T-cell (primary cell): ENCODE results near the gene RAB11A. TPM values are rescaled to one million over a fixed set of nuclear protein-coding genes. Genes with fewer than 3 reads are reported as not detected.

ENCODE experiments used
- ATAC-seq, 4 experiments: fragments of 200-7000 bp in 3 of 4; fragments of 150-1000 bp in 1 of 4; cut with Tn5 transposase; replicated peaks in 1 of 4; 1 replicate in 3 of 4; 2 replicates in 1 of 4; pipeline ENCODE4 v1.10.0; 2021; ENCODE audit warnings: moderate library complexity in 3 of 4, mild to moderate bottlenecking in 2 of 4, moderate number of reproducible peaks in 1 of 4
- CTCF ChIA-PET, 2 donors: fragments of 300-600 bp; sonication (Branson Sonifier 250); formaldehyde crosslinking; loops; one replicate each; lab custom pipeline; 2022; ENCODE audit warnings: antibody characterized with exemption in 2 of 2; lab: Charles Lee
- POLR2A ChIA-PET, 2 donors: fragments of 300-600 bp; sonication (Branson Sonifier 250); formaldehyde crosslinking; loops; one replicate each; lab custom pipeline; 2022; ENCODE audit warnings: antibody characterized with exemption in 2 of 2; lab: Charles Lee
- DNase-seq, 35 experiments: peaks; one replicate each; pipeline versions ENCODE4 v3.0.0 to v3.0.0-alpha.2; 2013 to 2023
- H3K27ac ChIP-seq: one replicate; pipeline ENCODE4 v1.5.1; 2013; ENCODE audit warnings: low read length
- H3K27me3 ChIP-seq, 2 experiments: replicated peaks in 1 of 2; 1 replicate in 1 of 2; 2 replicates in 1 of 2; pipeline versions ENCODE4 v1.6.1 to v1.7.0; 2013; ENCODE audit warnings: low read length in 1 of 2, mixed read lengths in 1 of 2; ENCODE audit not compliant: control insufficient read depth in 2 of 2, insufficient read depth in 2 of 2; ENCODE audit errors: extremely low read depth in 1 of 2
- H3K36me3 ChIP-seq, 2 donors: 1 replicate in 1 of 2; 2 replicates in 1 of 2; pipeline versions ENCODE4 v1.6.1 to v1.7.0; 2013; ENCODE audit warnings: low read length in 1 of 2; ENCODE audit not compliant: control insufficient read depth in 2 of 2, insufficient read depth in 1 of 2; ENCODE audit errors: extremely low read depth in 1 of 2
- H3K4me1 ChIP-seq, 2 experiments: 1 replicate in 1 of 2; 2 replicates in 1 of 2; pipeline versions ENCODE4 v1.6.1 to v1.7.0; 2013; ENCODE audit warnings: low read length in 2 of 2, mixed read lengths in 1 of 2; ENCODE audit not compliant: insufficient read depth in 2 of 2, control insufficient read depth in 1 of 2; ENCODE audit errors: extremely low read depth in 1 of 2
- H3K4me3 ChIP-seq, 2 donors: 1 replicate in 1 of 2; 2 replicates in 1 of 2; pipeline versions ENCODE4 v1.5.1 to v1.7.0; 2013; ENCODE audit warnings: mild to moderate bottlenecking in 2 of 2, low read length in 1 of 2, moderate library complexity in 1 of 2; ENCODE audit not compliant: control insufficient read depth in 1 of 2; ENCODE audit errors: extremely low read depth in 1 of 2
- H3K9me3 ChIP-seq: 2 replicates; pipeline ENCODE4 v1.7.0; 2013
- H3K27ac Mint-ChIP-seq, 2 donors: one replicate each; pipeline ENCODE4 v1.8.0; 2020 to 2021; ENCODE audit warnings: mild to moderate bottlenecking in 2 of 2, mixed read lengths in 2 of 2
- H3K27me3 Mint-ChIP-seq, 2 donors: one replicate each; pipeline ENCODE4 v1.8.0; 2021 to 2022; ENCODE audit warnings: mixed read lengths in 2 of 2
- H3K36me3 Mint-ChIP-seq: one replicate; pipeline ENCODE4 v1.8.0; 2021; ENCODE audit warnings: mixed read lengths
- H3K4me1 Mint-ChIP-seq, 3 donors: one replicate each; pipeline ENCODE4 v1.8.0; 2020 to 2022; ENCODE audit warnings: mixed read lengths in 3 of 3, mild to moderate bottlenecking in 1 of 3
- H3K4me3 Mint-ChIP-seq, 3 donors: one replicate each; pipeline ENCODE4 v1.8.0; 2020 to 2022; ENCODE audit warnings: mild to moderate bottlenecking in 3 of 3, mixed read lengths in 3 of 3, moderate library complexity in 3 of 3
- H3K9me3 Mint-ChIP-seq, 3 donors: one replicate each; pipeline ENCODE4 v1.8.0; 2020 to 2022; ENCODE audit warnings: mixed read lengths in 3 of 3
- WGBS: methylation state at CpG from one replicate; pipeline ENCODE4 v1.1.5; 2013; ENCODE audit warnings: missing lambda C conversion rate; ENCODE audit not compliant: insufficient coverage; 5-methylcytosine and 5-hydroxymethylcytosine counted together
- total RNA-seq, 35 experiments: library from RNA in 6 of 35; stranded (reverse) in 6 of 35; fragments of 120-200 nt in 1 of 35; gene quantifications; one replicate each; pipeline versions ENCODE4 v1.2.1 to v1.2.4 and lab custom pipeline; 2013 to 2026

Gene RAB11A
- total RNA-seq, 5 donors from 2014 or later (not counting 1 experiment from before 2014, with no cell fraction given), result 82.4 to 103 (median 97.5) TPM

DNA sequence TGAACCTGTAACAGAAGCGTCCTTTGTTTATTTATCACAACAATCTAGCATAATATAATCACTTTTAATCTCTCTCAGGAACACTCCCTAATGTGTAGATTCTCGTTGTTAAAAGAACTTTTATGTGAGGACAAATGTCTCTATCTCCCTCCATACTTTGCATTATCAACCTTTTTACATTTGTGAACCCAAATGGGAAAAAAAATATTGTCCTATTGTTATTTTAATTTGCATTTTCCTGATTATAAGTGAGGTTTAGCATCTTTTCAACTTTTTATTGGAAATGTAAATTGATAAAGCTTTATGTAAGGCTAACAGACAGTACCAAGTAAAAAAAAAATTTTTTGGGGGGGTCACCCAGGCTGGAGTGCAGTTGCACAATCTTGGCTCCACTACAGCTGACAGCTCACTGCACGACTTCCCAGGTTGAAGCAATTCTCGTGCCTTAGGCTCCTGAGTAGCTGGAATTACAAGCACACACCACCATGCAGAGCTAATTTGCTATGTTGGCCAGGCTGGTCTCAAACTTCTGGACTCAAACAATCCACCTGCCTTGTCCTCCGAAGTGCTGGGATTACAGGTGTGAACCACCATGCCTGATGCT, 44.2 kb upstream of the RAB11A start:
- H3K27ac Mint-ChIP-seq, result no peak overlapping the region
- no peaks in the 10 kb centered on the region for H3K27me3 ChIP-seq
- ATAC-seq, result no peak
- H3K27ac ChIP-seq, result no peak overlapping the region
- ChIA-PET POLR2A (interaction anchor here (0.6 to 1.0 kb wide), 3 partner anchors 26 to 38 kb away, joined by 3 to 8 read pairs (median 6); partner anchors contain the start of gene DENND4A (in 1 of the 2)), CTCF (interaction anchor here (0.6 to 0.8 kb wide), 2 partner anchors 33 to 38 kb away, joined by 3 read pairs; partner anchors contain the start of gene DENND4A (in 1 of the 2))
- no peak overlapping the region for H3K4me3 Mint-ChIP-seq
- H3K9me3 ChIP-seq, result no peaks in the 10 kb centered on the region
- no peaks in the 10 kb centered on the region for H3K9me3 Mint-ChIP-seq
- no peak overlapping the region for H3K4me3 ChIP-seq
- H3K36me3 Mint-ChIP-seq, result no peaks in the 10 kb centered on the region
- 93% methylated on average over 2 of the region's 5 CpGs for WGBS
- no peak for DNase-seq
- no peaks in the 10 kb centered on the region for H3K36me3 ChIP-seq
- H3K4me1 ChIP-seq, result peaks cover 30 to 63% of the 10 kb centered on the region in 2 experiments
- H3K27me3 Mint-ChIP-seq, result no peaks in the 10 kb centered on the region
- H3K4me1 Mint-ChIP-seq, result peaks cover 64 to 70% (median 66%) of the 10 kb centered on the region in 3 donors

DNA sequence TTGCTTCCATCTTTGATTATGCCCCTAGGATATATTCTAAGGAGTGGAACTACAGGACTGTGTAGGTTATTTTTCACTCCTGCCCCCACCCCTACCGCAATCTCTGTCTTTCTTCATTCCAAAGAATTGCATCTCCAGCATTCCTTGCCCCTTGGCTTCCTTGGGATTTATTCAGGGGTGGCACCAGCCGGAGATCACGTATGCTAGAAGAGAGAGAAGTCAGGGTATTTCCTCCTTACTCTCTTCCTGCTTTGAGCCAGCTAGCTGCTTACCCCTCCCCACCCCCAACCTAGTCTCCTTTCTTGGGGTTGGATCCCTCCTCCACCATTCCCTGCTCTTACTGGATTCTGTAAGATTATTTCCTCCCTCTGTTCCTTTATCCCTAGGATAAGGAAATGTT, 42.2 kb upstream of the RAB11A start:
- H3K27ac Mint-ChIP-seq, result peak overlapping the region; percentile 94 to 95
- no peaks in the 10 kb centered on the region for H3K27me3 Mint-ChIP-seq
- no peaks in the 10 kb centered on the region for H3K36me3 Mint-ChIP-seq
- CTCF ChIA-PET, result interaction anchor here in 1 of 2 donors (0.6 kb wide), 1 partner anchor 706 kb away, joined by 3 read pairs; no protein-coding TSS in a partner anchor
- ATAC-seq (peak in 1 of 4 experiments; percentile 22), DNase-seq (peak in 10 of 35 experiments; percentile 11 to 55 (median 25))
- peaks cover 54 to 68% (median 63%) of the 10 kb centered on the region in 3 donors for H3K4me1 Mint-ChIP-seq
- H3K9me3 Mint-ChIP-seq, result no peaks in the 10 kb centered on the region
- POLR2A ChIA-PET, result interaction anchor here in 1 of 2 donors (0.6 to 0.9 kb wide), 2 partner anchors 8 to 21 kb away, joined by 4 to 5 read pairs; no protein-coding TSS in a partner anchor
- H3K4me3 ChIP-seq, result no peak overlapping the region
- H3K27ac ChIP-seq, result peak overlapping the region; percentile 79
- H3K4me3 Mint-ChIP-seq, result peak overlapping the region; percentile 24 to 72 (median 47)
- peaks cover 25 to 61% of the 10 kb centered on the region in 2 experiments for H3K4me1 ChIP-seq
- no peaks in the 10 kb centered on the region for H3K36me3 ChIP-seq
- H3K27me3 ChIP-seq, result no peaks in the 10 kb centered on the region
- no peaks in the 10 kb centered on the region for H3K9me3 ChIP-seq
- no CpG with 5 or more reads among the region's 3 CpGs for WGBS

DNA sequence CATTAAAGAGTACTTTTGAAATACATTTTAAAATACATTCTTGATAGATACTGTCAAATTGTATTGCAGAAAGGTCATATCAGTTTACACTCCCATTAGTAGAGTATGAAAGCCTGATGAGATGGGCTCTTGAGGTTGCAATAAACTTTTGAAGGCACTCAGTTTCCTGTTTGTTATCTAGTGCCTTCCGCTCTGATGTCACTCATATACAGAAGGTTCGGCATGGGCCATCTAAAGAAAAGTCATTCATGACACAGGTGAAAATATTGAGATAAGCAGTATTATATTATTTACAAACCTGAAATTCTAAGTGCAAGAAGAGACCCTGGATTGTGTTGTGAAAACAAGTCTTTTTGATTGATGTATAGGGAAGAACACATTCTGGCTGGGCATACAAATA, 40.7 kb upstream of the RAB11A start:
- WGBS, result no CpG with 5 or more reads among the region's 2 CpGs
- H3K9me3 ChIP-seq, result no peaks in the 10 kb centered on the region
- H3K4me3 Mint-ChIP-seq, result peak overlapping the region; percentile 57 to 79 (median 58)
- H3K4me1 Mint-ChIP-seq, result peaks cover 58 to 71% (median 66%) of the 10 kb centered on the region in 3 donors
- H3K4me1 ChIP-seq, result peaks cover 39 to 65% of the 10 kb centered on the region in 2 experiments
- DNase-seq (peak in 26 of 35 experiments; percentile 7 to 81 (median 42)), ATAC-seq (peak; percentile 85 to 92 (median 88))
- H3K27ac Mint-ChIP-seq, result peak overlapping the region; percentile 95 to 98
- H3K27me3 ChIP-seq, result no peaks in the 10 kb centered on the region
- no peaks in the 10 kb centered on the region for H3K27me3 Mint-ChIP-seq
- ChIA-PET CTCF (interaction anchor here (0.5 to 1.5 kb wide), 9 partner anchors 8 to 551 kb away, joined by 3 to 26 read pairs (median 5); partner anchors contain the start of genes DENND4A (in 1 of the 2) and RAB11A (in 1 of the 2)), POLR2A (interaction anchor here in 1 of 2 donors (0.6 to 1.3 kb wide), 3 partner anchors 9 to 80 kb away, joined by 3 to 14 read pairs (median 8); no protein-coding TSS in a partner anchor)
- no peak overlapping the region for H3K4me3 ChIP-seq
- peak overlapping the region; percentile 79 for H3K27ac ChIP-seq
- H3K36me3 ChIP-seq, result no peaks in the 10 kb centered on the region
- no peaks in the 10 kb centered on the region for H3K36me3 Mint-ChIP-seq
- no peaks in the 10 kb centered on the region for H3K9me3 Mint-ChIP-seq

DNA sequence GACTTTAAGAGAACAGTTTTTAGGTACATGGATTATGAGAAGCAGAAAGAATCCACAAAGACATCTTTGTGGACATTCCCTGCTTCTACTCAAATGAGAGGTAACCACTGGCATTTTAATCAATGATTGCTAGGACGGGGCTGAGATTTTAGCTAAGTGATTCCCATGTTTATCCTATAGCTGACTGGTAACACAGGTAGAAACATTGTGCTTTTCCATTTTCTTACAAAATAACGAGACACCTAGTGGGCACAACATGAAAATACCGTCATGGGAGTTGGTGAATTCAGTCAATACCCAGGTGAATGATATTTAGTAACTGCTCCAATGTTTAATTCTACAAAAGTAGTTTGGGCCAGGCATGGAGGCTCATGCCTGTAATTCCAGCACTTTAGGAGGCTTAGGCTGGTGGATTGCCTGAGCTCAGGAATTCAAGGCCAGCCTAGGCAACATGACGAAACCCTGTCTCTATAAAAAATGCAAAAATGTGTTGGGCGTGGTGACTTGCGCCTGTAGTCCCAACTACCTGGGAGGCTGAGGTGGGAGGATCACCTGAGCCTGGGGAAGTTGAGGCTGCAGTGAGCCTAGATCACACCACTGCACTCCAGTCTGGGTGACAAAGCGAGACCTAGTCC, 40.0 kb upstream of the RAB11A start:
- Histone ChIP-seq H3K27me3 (no peaks in the 10 kb centered on the region), H3K4me1 (peaks cover 45 to 65% of the 10 kb centered on the region in 2 experiments), H3K36me3 (no peaks in the 10 kb centered on the region), H3K9me3 (no peaks in the 10 kb centered on the region), H3K4me3 (no peak overlapping the region), H3K27ac (peak overlapping the region; percentile 79)
- DNase-seq (peak in 9 of 35 experiments; percentile 17 to 73 (median 26)), ATAC-seq (peak; percentile 44 to 58 (median 45))
- CTCF ChIA-PET, result interaction anchor here (0.6 to 1.5 kb wide), 11 partner anchors 9 to 551 kb away, joined by 3 to 26 read pairs (median 4); partner anchors contain the start of genes DENND4A (in 1 of the 2) and RAB11A (in 1 of the 2)
- POLR2A ChIA-PET, result interaction anchor here (0.6 to 1.4 kb wide), 5 partner anchors 10 to 63 kb away, joined by 6 to 14 read pairs (median 8); partner anchors contain the start of gene DENND4A (in 1 of the 2)
- peaks cover 62 to 72% (median 69%) of the 10 kb centered on the region in 3 donors for H3K4me1 Mint-ChIP-seq
- no peaks in the 10 kb centered on the region for H3K27me3 Mint-ChIP-seq
- peak overlapping the region; percentile 57 to 79 (median 58) for H3K4me3 Mint-ChIP-seq
- no peaks in the 10 kb centered on the region for H3K9me3 Mint-ChIP-seq
- peak overlapping the region; percentile 95 to 98 for H3K27ac Mint-ChIP-seq
- H3K36me3 Mint-ChIP-seq, result no peaks in the 10 kb centered on the region
- WGBS, result 100% methylated on average over 3 of the region's 7 CpGs

DNA sequence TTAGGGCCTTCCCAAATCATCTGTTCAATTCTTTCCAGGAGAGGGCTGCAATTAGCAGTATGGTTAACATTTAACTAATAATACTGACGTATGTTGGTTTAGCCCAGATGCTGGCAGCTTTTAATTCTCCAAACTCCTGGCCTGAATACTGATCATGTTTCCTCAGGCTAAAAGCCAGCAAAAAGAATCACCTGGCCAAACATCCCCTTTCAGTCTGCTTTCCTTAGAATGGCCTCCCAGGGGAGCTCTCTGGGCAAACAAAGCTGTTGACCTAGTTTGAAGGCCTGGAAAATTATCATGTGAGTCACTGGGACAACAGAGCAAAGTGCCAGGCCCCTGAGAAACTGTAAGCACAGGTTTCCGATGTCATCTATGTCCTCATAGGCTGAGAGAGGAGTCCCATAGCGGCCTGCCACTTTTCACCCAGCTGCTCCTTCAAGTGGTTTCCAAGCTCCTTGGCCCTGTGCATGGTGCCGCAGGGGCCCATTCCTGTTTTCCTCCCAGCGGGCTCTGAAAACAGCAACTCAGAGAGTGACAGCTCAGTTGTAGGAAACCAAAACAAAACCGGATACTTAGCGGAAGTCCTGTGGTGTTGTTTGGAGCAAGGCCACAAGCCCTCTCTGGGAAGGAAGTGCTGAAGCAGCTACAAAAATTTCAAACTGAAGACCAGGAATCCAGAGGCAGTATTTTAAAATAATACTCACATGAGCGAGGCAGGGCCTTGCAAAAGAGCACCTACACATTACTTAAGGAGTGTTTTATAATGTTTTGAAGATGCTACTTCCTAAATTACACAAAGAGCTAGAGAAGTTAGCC, 36.5 kb upstream of the RAB11A start:
- ChIA-PET POLR2A (interaction anchor here (0.5 to 1.6 kb wide), 15 partner anchors 14 to 64 kb away, joined by 3 to 9 read pairs (median 4); no protein-coding TSS in a partner anchor), CTCF (interaction anchor here (0.6 to 2.0 kb wide), 16 partner anchors 9 to 302 kb away, joined by 3 to 9 read pairs (median 3); no protein-coding TSS in a partner anchor)
- peak overlapping the region; percentile 73 for H3K27ac ChIP-seq
- H3K36me3 ChIP-seq, result no peaks in the 10 kb centered on the region
- peaks cover 38 to 58% of the 10 kb centered on the region in 2 experiments for H3K4me1 ChIP-seq
- no peaks in the 10 kb centered on the region for H3K9me3 ChIP-seq
- Mint-ChIP-seq H3K4me3 (peak overlapping the region; percentile 55 to 79 (median 63)), H3K27me3 (no peaks in the 10 kb centered on the region), H3K36me3 (no peaks in the 10 kb centered on the region), H3K9me3 (no peaks in the 10 kb centered on the region), H3K4me1 (peaks cover 52 to 63% (median 58%) of the 10 kb centered on the region in 3 donors), H3K27ac (peak overlapping the region; percentile 96 to 97)
- ATAC-seq, result peak; percentile 59 to 68 (median 62)
- WGBS, result 3% methylated on average over 3 of the region's 8 CpGs
- peak; percentile 8 to 74 (median 42) for DNase-seq
- H3K4me3 ChIP-seq, result peak overlapping the region; percentile 10 to 18
- H3K27me3 ChIP-seq, result no peaks in the 10 kb centered on the region
